ENCODE results near the gene RTKN2.
"Not testable (repeated sequence)": the region's sequence is repeated elsewhere in the genome, so short reads cannot be mapped to it uniquely, and the experiment has no call there.

The RTKN2 gene

DNA sequence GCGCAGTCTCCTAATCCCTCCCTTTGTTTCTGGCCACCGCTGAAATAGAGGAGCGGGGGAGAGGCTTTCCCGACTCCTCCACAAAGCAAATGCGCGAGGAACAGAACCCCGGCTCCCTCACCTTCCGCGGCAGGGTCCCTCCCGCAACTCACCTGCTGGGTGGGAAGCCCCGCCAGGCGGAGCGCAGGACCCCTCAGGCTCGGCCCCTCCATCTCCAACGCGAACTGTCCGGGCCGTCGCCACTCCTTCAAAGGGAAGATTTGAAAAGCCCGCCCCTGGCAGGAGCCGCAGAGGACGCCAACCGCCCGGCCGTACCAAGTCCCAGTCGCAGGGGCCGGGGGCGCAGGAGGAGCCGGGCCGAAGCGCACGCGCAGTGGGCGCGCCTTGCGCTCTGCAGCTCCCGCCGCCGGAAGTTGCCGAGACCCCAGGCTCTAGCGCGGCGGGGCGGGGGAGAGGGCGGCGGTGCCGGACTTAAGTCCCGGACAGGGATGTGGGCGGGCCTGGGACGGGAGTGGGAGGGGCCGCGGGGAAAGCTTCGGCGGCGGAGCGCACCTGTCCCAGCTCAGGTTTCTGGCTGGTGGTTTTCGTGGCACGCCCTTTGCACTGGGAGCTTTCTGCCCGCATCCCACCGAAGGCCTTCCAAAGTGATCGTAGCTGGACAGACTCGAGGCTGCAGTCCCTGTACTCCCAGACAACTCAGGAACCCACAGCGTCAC, at the start of gene RTKN2:
Gene RTKN2, minus strand, starts transcription at position 446 of the 716 bp plus-strand sequence. Its CDS starts 234 bp downstream, at position 212.
- DNase-seq (ENCODE audit: low read depth in 2 of 2), result peak; percentile 22 to 47

GRCh38 chr10:62317257-62317656, 48.6 kb upstream of the RTKN2 start:
- no peak for DNase-seq (ENCODE audit: low read depth in 2 of 2)

DNA sequence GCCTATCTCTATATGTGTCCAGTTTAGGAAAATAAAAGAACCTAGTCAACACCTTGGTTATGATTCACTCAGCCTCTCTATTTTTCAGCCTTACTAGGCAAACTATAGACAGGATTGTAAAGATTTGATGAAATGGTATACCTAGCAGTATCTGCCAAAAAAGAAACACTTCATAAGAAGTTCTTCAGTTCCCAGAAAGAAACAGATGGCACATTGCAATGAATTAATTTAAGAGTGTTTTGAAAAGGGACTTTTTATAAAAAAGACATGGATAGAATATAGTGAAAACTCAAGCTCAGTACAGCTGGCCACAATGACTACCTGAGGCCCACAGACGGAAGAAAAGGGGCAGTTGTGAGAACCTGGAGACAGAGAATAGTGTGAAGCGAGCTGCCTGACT, 40.6 kb upstream of the RTKN2 start:
- DNase-seq (ENCODE audit: low read depth in 2 of 2), result no peak

- DNase-seq (ENCODE audit: low read depth in 2 of 2), result no peak
Observed at GRCh38 chr10:62308101-62308500, 39.5 kb upstream of the RTKN2 start.

GRCh38 chr10:62307635-62308034, 39.0 kb upstream of the RTKN2 start:
- DNase-seq (ENCODE audit: low read depth in 2 of 2), result no peak

- DNase-seq (ENCODE audit: low read depth in 2 of 2), result no peak
Observed at GRCh38 chr10:62306663-62307062, 38.0 kb upstream of the RTKN2 start.

GRCh38 chr10:62305813-62306212, 37.2 kb upstream of the RTKN2 start:
- no peak for DNase-seq (ENCODE audit: low read depth in 2 of 2)

DNA sequence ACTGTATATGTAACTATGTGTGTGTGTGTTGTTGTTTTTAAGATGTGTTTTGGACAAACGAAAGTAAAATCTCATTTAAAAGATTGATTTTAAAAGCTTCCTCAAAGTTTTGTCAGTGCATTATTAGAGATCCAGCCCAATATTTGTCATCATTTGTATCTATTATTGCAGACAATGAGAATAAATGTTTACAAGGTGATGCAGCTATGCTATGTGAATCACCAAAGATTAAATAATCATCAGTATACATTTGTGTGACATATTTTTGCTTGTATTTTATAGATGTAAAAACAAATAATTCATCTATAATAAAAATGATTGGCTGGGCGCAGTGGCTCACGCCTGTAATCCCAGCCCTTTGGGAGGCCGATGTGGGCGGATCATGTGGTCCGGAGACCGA, 35.3 kb upstream of the RTKN2 start:
- no peak for DNase-seq (ENCODE audit: low read depth in 2 of 2)

- no peak for DNase-seq (ENCODE audit: low read depth in 2 of 2)
Observed at GRCh38 chr10:62302760-62303159, 34.1 kb upstream of the RTKN2 start.

- DNase-seq (ENCODE audit: low read depth in 2 of 2), result no peak
Observed at GRCh38 chr10:62297857-62298256, 29.2 kb upstream of the RTKN2 start.

DNA sequence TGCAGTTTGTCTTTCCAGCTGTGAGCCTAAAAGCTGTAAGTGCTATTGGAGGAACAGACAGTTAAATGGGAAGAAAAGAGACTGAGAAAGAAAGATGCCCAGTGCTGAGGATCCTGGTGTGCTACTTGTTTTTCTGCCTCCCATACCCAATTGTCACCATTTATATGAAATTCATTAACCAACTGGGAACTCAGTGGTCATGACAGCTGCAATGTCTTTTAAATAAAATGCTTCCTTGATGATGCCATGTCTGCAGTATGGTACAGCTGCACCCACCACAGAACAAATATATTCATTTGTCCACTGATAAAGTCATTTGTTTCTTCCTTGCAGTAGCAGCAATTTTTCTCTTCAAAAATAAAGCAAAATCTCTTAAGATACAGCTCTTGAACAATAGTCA, 15.6 kb upstream of the RTKN2 start:
- DNase-seq (ENCODE audit: low read depth in 2 of 2), result no peak

- not testable (repeated sequence) for DNase-seq (ENCODE audit: low read depth in 2 of 2)
Observed at GRCh38 chr10:62281348-62281747, 12.7 kb upstream of the RTKN2 start.

DNA sequence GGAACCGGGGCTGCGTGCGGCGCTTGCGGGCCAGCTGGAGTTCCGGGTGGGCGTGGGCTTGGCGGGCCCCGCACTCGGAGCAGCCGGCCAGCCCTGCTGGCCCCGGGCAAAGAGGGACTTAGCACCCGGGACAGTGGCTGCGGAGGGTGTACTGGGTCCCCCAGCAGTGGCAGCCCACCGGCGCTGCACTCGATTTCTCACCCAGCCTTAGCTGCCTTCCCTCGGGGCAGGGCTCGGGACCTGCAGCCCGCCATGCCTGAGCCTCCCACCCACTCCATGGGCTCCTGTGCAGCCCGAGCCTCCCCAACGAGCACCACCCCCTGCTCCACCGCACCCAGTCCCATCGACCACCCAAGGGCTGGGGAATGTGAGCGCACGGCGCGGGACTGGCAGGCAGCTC, 11.7 kb upstream of the RTKN2 start:
- DNase-seq (ENCODE audit: low read depth in 2 of 2), result not testable (repeated sequence)

GRCh38 chr10:62278441-62278910, 9.8 kb upstream of the RTKN2 start:
- no peak for DNase-seq (ENCODE audit: low read depth in 2 of 2)

DNA sequence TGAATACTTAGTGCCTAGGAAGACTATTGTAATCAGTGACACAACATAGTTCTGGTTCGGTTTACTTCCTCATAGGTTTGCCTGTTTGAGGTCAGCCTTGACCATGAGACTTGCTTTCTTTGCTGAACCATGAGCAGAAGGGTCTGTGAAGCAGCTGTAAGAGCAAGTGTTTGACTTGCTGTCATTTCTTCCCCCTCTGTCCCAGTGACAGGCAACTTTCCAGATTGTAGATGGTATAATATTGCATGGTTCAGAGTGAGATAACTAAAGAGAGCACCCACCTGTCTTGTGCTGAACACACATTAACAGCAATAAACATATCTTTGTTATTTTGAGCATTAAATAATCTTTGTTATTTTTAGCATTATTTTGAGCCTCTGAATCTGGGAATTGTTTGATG, 9.3 kb upstream of the RTKN2 start:
- no peak for DNase-seq (ENCODE audit: low read depth in 2 of 2)

- no peak for DNase-seq (ENCODE audit: low read depth in 2 of 2)
Observed at GRCh38 chr10:62270020-62270419, 1.4 kb upstream of the RTKN2 start.

- peak in 1 of 2 donors; percentile 0 for DNase-seq (ENCODE audit: low read depth in 2 of 2)
Observed at GRCh38 chr10:62268027-62268398, 631 bp downstream of the RTKN2 start.

DNA sequence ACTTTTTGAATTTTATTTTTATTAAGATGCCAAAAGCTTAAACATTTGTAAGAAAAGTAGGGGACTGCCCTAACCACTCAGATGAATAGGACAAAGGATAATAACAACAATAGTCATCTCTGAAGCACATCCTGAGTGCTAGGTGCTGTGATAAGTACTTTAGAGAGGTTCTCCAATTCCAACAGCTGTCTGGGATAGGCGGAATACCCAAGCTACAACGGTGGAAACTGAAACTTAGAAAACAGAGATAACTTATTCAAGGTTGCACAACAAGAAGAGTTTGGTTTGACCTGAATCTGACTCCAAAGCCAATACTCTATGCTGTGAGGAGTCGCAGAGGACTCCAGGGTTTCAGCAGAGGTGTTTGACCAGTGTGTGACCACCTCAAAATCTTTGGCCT, 2.0 kb downstream of the RTKN2 start:
- DNase-seq (ENCODE audit: low read depth in 2 of 2), result no peak

DNA sequence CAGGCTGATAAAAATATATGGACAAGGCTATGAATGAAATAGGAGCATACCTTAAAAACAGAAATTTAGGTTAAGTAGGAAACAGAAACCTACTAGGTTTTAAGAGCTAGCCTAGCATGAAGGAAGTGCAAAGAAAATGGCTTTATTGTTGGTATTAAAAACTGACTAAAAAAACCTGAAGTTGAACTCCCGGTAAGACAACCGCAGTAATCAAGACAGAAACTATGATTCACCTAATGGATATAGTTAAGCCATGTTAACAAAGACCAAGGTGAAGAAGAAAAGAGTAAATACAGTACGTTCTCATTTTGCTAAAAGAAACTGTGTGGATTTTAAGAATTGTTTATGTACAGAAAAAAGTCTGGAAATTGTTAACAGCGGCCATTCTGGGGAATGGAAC, 2.5 kb downstream of the RTKN2 start:
- DNase-seq (ENCODE audit: low read depth in 2 of 2), result no peak

DNA sequence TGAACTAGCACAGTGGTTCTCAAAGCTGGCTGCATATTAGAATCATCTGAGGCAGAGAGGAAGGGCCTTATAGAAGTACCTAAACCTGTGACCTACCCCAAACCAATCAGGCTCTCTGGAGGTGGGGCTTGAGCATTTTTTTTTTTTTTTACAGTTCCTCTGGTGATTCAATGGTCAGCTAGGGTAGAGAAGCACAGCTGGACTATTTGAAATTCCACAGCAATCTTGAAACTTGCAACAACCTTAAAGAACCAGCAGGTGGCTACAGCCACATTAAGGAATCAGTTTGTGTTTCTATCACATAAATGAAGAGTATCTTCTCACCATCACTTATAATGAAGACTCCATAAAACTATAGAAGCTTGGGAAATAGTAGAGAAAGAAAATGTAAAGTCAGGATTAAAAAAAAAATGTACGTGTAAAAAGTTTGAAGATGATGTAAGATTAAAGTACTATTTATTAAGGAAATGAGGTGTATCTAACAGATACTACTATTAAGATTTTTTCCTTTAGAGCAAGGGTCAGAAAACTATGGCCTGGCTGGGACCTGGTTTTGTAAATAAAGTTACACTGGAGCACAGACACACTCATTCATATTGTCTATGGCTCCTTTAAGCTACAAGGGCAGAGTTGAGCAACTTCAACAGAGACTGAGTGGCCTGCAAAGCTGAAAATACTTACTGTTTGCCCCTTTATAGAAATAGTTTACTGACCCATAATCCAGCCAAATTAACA, 3.8 kb downstream of the RTKN2 start:
- no peak for DNase-seq (ENCODE audit: low read depth in 2 of 2)

DNA sequence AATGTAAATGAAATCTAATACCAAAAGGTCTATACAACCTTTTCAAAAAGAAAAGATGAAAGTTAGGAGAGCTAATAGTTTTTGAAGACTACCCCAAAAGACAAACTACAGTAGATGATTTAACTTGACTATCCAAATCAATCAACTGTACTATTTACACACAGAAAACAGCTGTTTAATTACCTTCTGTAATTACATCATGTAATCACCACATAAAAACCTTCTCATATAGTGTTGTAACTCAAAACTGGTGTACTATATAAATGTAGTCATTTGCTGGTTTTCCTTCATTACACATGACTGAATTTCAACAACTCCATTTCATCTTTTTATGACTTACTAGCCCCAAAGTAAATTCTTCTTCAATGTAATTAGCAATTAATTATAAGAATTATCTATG, 4.5 kb downstream of the RTKN2 start:
- DNase-seq (ENCODE audit: low read depth in 2 of 2), result no peak

GRCh38 chr10:62261666-62262065, 7.0 kb downstream of the RTKN2 start:
- DNase-seq (ENCODE audit: low read depth in 2 of 2), result no peak

GRCh38 chr10:62259998-62260397, 8.6 kb downstream of the RTKN2 start:
- no peak for DNase-seq (ENCODE audit: low read depth in 2 of 2)
